HG03045 (cell line): ENCODE data around the gene CYP4F3.
"Not testable (repeated sequence)": the region's sequence is repeated elsewhere in the genome, so short reads cannot be mapped to it uniquely, and the experiment has no call there.

Experiments
- ATAC-seq: cut with Tn5 transposase; IDR thresholded peaks from one replicate; pipeline ENCODE4 v1.9.1; 2021; ENCODE audit warnings: mild to moderate bottlenecking, moderate library complexity; ENCODE audit not compliant: unreplicated experiment

The CYP4F3 gene

GRCh38 chr19:15666186-15666585, 25.5 kb downstream of the CYP4F3 start:
- no peak for ATAC-seq

DNA sequence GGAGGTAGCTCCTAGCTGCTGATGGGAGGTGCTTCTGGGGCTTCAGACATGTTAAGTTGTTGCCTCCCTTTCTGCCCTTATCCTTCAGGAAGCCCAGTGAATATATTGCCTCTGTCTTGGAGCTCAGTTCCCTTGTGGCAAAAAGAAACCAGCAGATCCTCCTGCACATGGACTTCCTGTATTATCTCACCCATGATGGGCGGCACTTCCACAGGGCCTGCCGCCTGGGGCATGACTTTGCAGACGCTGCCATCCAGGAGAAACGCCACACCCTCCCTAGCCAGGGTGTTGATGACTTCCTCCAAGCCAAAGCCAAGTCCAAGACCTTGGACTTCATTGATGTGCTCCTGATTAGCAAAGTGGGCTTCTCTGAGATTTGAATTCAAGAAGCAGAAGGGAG, 26.2 kb downstream of the CYP4F3 start:
- ATAC-seq: no peak

GRCh38 chr19:15669440-15669839, 28.7 kb downstream of the CYP4F3 start:
- ATAC-seq: no peak

DNA sequence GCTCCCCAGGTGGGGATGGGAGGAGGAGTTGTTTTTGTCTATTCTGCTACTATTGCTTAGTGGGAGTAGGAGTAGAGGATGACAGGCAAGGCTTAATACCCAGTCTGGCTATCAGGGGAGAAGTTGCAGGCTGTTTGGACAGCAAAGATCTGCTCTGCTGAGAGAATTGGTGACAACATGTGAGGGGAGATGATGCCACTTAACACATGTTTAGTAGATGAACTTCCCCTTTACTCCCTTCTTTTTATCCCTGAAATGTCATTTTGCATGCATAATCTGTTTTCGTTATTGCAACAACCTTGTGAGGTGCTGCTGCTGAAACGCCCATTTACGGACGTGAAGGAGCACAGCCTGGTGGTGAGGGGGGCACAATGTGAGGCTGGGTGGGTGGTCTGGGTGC, 29.2 kb downstream of the CYP4F3 start:
- no peak for ATAC-seq

GRCh38 chr19:15671237-15671821, 30.6 kb downstream of the CYP4F3 start:
- ATAC-seq: no peak

- no peak for ATAC-seq
Measured at GRCh38 chr19:15671891-15672579, 31.3 kb downstream of the CYP4F3 start.

DNA sequence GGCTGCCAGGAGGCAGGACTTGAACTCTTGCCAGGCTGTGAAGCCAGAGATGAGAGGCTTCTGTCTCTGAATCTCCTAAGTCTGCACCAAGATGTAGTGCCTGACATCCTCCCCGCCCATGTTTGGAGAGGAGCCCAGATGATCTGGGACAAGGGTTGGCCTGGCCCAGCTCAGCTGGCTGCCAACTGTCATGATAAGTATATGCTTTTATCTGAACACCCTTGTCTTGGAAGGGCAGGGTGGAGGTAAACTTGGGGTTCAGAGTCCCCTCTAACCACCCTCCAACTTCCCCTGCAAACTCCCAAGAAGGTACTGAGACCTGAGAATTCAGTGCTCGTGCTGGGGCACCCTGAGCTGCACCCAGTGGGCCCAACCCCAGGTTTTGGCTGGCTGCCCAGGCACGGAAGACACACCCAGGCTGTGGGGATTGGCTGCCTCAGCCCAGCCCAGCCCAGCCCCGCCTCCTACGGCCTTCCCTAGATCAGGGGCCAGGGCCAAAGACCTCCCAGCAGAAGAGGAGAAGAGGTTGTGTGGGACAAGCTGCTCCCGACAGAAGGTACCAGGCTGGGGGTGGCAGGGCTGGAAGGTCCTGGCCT, 32.0 kb downstream of the CYP4F3 start, which contains the start of gene CYP4F12:
Gene CYP4F12 (plus strand): TSS at position 508 of the 596 bp plus-strand sequence. CDS start 443 bp downstream, outside the sequence.
- no peak for ATAC-seq

GRCh38 chr19:15673176-15673654, 32.5 kb downstream of the CYP4F3 start:
- ATAC-seq: no peak

DNA sequence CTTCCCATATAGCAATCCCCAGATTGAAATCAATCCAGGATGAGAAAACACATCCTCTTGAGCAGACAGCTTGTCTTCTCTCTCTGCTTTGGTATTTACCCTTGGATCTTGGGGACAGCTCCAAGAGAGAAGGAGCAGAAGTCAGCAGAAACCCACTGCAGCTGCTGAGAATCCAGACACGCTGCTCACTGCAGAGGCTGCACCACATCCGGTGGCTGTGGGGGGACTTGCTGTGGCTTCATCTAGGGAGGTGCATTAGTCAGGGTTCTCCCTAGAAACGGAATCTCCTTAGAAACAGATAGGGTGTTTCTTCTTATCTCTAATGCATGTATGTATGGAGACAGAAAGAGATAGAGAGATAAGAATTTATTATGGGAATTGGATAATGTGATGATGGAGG, 34.9 kb downstream of the CYP4F3 start:
- ATAC-seq: no peak

- ATAC-seq: no peak
Measured at GRCh38 chr19:15679089-15679488, 38.4 kb downstream of the CYP4F3 start.

GRCh38 chr19:15679865-15680264, 39.2 kb downstream of the CYP4F3 start:
- ATAC-seq: not testable (repeated sequence)

- no peak for ATAC-seq
Measured at GRCh38 chr19:15680478-15681322, 40.0 kb downstream of the CYP4F3 start.

GRCh38 chr19:15683411-15683810, 42.7 kb downstream of the CYP4F3 start:
- ATAC-seq: no peak

DNA sequence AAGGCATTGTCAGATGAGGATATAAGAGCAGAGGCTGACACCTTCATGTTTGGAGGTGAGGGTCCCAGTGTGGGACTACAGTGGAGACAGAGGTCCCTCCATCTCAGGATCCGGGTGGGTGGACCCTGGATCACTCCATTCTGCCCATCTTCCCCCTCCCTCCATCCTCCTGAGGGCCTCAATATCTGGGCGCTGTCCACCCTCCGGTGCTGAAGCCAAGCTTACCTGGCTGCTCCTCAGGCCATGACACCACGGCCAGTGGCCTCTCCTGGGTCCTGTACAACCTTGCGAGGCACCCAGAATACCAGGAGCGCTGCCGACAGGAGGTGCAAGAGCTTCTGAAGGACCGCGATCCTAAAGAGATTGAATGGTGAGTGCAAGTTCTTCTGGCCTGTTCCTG, 44.1 kb downstream of the CYP4F3 start:
- no peak for ATAC-seq

DNA sequence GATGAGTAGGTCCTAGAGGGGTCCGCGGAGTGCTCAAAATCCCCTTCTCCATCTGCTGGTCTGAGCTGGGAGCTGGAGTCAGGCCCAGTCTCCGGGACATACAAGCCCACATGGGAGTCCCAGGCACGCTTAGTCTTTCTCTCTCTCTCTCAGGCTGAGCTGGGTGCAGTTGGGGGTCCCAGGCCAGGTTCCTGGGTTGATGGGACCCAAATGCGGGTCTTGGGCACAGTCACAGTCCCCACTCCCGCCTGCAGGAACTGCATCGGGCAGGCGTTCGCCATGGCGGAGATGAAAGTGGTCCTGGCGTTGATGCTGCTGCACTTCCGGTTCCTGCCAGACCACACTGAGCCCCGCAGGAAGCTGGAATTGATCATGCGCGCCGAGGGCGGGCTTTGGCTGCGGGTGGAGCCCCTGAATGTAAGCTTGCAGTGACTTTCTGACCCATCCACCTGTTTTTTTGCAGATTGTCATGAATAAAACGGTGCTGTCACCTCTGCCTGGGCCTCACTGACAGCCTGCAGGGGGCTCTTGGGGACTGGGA, 56.0 kb downstream of the CYP4F3 start:
- no peak for ATAC-seq

GRCh38 chr19:15701757-15702533, 61.2 kb downstream of the CYP4F3 start:
- no peak for ATAC-seq

DNA sequence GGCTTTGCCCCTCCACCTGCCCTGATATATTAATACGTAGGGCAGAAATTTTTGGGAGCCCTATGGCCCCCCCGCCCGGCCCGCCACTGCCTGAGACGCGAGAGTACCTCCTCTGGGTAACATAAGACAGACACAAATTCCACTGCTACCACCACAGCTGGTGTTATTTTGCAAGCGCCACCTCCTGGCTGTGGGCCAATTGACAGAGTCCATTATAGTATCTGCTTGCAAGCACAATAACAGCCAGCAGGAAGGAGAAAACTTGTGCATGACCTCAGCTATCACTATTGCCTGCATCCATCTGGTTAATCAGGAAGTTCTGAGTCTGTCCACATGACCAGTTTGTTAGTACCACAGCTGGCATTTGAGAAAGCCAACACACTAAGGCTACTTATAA, 61.8 kb downstream of the CYP4F3 start:
- no peak for ATAC-seq
